ENCODE results near the gene WDFY2.

GRCh38 chr13:51802631-51803418 lies 218.6 kb downstream of the WDFY2 start:
- TF ChIP-seq EZH2 (IDR thresholded peaks at IDR 0.05; ENCODE audit: borderline replicate concordance, low read depth, low read length, severe bottlenecking) (no peak), CTCF (IDR thresholded peaks at IDR 0.05; ENCODE audit: borderline replicate concordance, extremely low read depth, low read length, poor library complexity, severe bottlenecking) (no peak)
